Upper lobe of right lung (tissue), 1 donor: ENCODE measurements around the gene CSRP1. TPM values are rescaled to one million over a fixed set of nuclear protein-coding genes. Genes with fewer than 3 reads are reported as not detected.

Experiments used
- ATAC-seq: fragments of 200-7000 bp; cut with Tn5 transposase; one replicate; pipeline ENCODE4 v1.9.1; 2020; ENCODE audit warnings: mild to moderate bottlenecking, moderate library complexity
- DNase-seq: peaks from one replicate; pipeline ENCODE4 v3.0.0-alpha.2; 2020
- H3K27ac ChIP-seq: fragments of 200-600 bp; one replicate; pipeline ENCODE4 v1.8.0; 2022
- H3K27me3 ChIP-seq: fragments of 200-600 bp; one replicate; pipeline ENCODE4 v1.8.0; 2022; ENCODE audit warnings: mild to moderate bottlenecking
- H3K36me3 ChIP-seq: fragments of 200-600 bp; one replicate; pipeline ENCODE4 v1.8.0; 2022
- H3K4me1 ChIP-seq: fragments of 200-600 bp; one replicate; pipeline ENCODE4 v1.8.0; 2022
- H3K4me3 ChIP-seq: fragments of 200-600 bp; one replicate; pipeline ENCODE4 v1.8.0; 2022; ENCODE audit warnings: mild to moderate bottlenecking
- H3K9me3 ChIP-seq: fragments of 200-600 bp; one replicate; pipeline ENCODE4 v1.8.0; 2022
- CTCF ChIP-seq: fragments of 200-600 bp; IDR thresholded peaks from one replicate; pipeline ENCODE4 v1.8.0; 2022; ENCODE audit warnings: antibody characterized with exemption
- intact Hi-C: fragments of 100-400 bp; cut with DNase I; formaldehyde crosslinking; loops from one replicate; pipeline ENCODE4 v1.11.0; 2022
- total RNA-seq: library from RNA; stranded (reverse); fragmentation: NEBNext Ultra II Directional; extraction: Animal tissue kit (Norgen Biotek cat#: 25700); gene quantifications from one replicate; pipeline ENCODE4 v1.2.1, GENCODE V29; 2021
- donor health status: DM: no; HTN: yes; CAD: no; lungs with severe emphysema.

The CSRP1 gene
- total RNA-seq, 1 donor from 2014 or later = 280 TPM

- no peak for TF ChIP-seq CTCF
- H3K4me3 ChIP-seq = peak within 1 kb of the TSS; percentile 58
Observed at GRCh38 chr1:201538612-201539551, 32.0 kb upstream of the CSRP1 start, which contains the start of gene NAV1. NAV1 (plus strand) TSS chr1:201539127; CDS start chr1:201622885, 83,758 bp downstream.

DNA sequence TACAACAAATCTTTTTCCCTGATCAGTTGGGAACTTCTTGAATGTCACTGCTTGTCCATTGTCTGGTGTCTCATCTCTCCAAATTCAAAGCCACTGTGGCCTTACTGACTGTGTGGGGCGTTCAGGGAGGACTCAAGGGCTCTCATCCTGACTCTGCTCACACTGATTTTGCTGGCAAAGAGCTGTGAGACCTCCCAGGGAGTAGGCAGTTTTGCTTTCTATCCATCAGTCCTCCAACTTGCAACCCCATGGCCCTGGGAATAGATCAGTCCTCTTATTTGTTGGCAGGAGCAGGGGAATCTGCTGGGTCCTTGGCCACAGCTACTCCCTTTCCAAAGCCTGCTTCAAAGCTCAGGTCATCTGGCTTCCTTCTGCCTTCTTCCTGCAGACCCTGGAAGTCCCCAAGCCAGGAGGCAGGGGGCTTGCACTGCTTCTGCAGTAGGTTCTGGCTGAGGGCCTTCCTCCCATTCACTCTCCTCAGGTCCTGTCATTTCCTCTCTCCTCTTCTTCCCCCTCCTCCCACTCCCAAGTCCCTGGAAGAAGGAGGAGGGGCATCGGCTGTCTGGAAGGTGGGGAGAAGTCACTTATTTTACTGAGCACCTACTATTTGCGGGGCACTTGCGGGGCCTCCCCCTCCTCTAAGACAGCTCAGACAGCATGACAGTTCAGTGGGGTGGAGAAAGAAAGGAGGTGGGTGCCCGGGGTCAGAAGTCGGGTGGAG lies 31.1 kb upstream of the CSRP1 start:
- peak; percentile 2 for ATAC-seq
- H3K9me3 ChIP-seq = no peaks in the 10 kb centered on the region
- no peak for DNase-seq
- H3K36me3 ChIP-seq = no peaks in the 10 kb centered on the region
- H3K27ac ChIP-seq = no peak overlapping the region
- peak overlapping the region; percentile 58 for H3K4me3 ChIP-seq
- no peak for TF ChIP-seq CTCF
- H3K4me1 ChIP-seq = peaks cover 46% of the 10 kb centered on the region
- peaks cover 11% of the 10 kb centered on the region for H3K27me3 ChIP-seq
- intact Hi-C loops = no loop called here

More at GRCh38 chr1:201538612-201539551, 32.0 kb upstream of the CSRP1 start, which contains the start of gene NAV1:
- Histone ChIP-seq H3K36me3 (no peaks in the 10 kb centered on the region), H3K4me1 (peaks cover 47% of the 10 kb centered on the region), H3K27me3 (peaks cover 11% of the 10 kb centered on the region), H3K9me3 (no peaks in the 10 kb centered on the region), H3K27ac (peak within 1 kb of the TSS; percentile 70)
- ATAC-seq (peak; percentile 83), DNase-seq (peak; percentile 77)
- intact Hi-C loops = no loop called here

- H3K9me3 ChIP-seq = no peaks in the 10 kb centered on the region
- DNase-seq (no peak), ATAC-seq (no peak)
- H3K4me3 ChIP-seq = no peak overlapping the region
- intact Hi-C loops = no loop called here
- H3K36me3 ChIP-seq = no peaks in the 10 kb centered on the region
- no peak overlapping the region for H3K27ac ChIP-seq
- peaks cover 41% of the 10 kb centered on the region for H3K4me1 ChIP-seq
- peaks cover 11% of the 10 kb centered on the region for H3K27me3 ChIP-seq
- no peak for TF ChIP-seq CTCF
Observed at GRCh38 chr1:201537467-201537866, 30.5 kb upstream of the CSRP1 start.

- Histone ChIP-seq H3K9me3 (no peaks in the 10 kb centered on the region), H3K27ac (no peak overlapping the region), H3K36me3 (no peaks in the 10 kb centered on the region), H3K27me3 (peaks cover 11% of the 10 kb centered on the region), H3K4me3 (no peak overlapping the region), H3K4me1 (peaks cover 40% of the 10 kb centered on the region)
- intact Hi-C loops = no loop called here
- DNase-seq (no peak), ATAC-seq (no peak)
- TF ChIP-seq CTCF = no peak
Observed at GRCh38 chr1:201537028-201537427, 30.1 kb upstream of the CSRP1 start.

DNA sequence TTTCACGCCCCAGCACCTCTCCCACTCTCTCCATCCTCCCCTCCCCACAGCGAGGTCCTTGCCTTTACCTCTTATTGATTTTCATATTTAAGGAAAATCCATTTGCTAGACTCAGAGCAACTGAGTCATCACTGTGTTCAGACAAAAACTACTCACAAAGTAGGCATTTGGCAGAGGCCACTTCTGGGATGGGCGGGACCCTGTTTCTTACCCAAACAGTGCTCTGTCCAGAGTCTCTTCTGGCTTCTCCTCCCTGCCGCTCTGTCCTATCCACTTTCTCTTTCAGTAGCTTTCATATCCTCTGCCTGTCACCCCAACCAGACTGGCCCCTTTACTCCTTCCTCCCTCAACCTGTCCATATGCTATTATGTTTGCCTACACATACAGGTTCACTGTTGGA lies 29.6 kb upstream of the CSRP1 start:
- Histone ChIP-seq H3K4me3 (no peak overlapping the region), H3K4me1 (peaks cover 40% of the 10 kb centered on the region), H3K9me3 (no peaks in the 10 kb centered on the region), H3K27ac (no peak overlapping the region), H3K36me3 (no peaks in the 10 kb centered on the region), H3K27me3 (peaks cover 11% of the 10 kb centered on the region)
- DNase-seq = no peak
- no peak for TF ChIP-seq CTCF
- intact Hi-C loops = no loop called here
- no peak for ATAC-seq
